BJ (cell line): Measurements from ENCODE around the gene NUAK2. TPM values are rescaled to one million over a fixed set of nuclear protein-coding genes. Genes with fewer than 3 reads are reported as not detected.
A peak's percentile ranks its signal among the peaks of the same experiment; 100 is the strongest.
"Not testable (repeated sequence)": the region's sequence is repeated elsewhere in the genome, so short reads cannot be mapped to it uniquely, and the experiment has no call there.

Experiments
- CTCF ChIA-PET: fragments of 350-600 bp; formaldehyde crosslinking; extraction: SDS; loops from one replicate; lab custom pipeline; 2021; ENCODE audit warnings: antibody characterized with exemption, inconsistent platforms; lab: Yijun Ruan, JAX
- POLR2A ChIA-PET: fragments of 300-600 bp; sonication (Branson Sonifier 250); formaldehyde crosslinking; extraction: SDS; loops from one replicate; lab custom pipeline; 2021; ENCODE audit warnings: antibody characterized with exemption; lab: Charles Lee
- DNase-seq: peaks from one replicate; pipeline ENCODE4 v3.0.0-alpha.2; 2011; ENCODE audit warnings: low read depth
- H3K27me3 ChIP-seq: 2 replicates; pipeline ENCODE4 v1.6.0; 2011; ENCODE audit warnings: low read length; ENCODE audit not compliant: control insufficient read depth, insufficient read depth
- H3K36me3 ChIP-seq: 2 replicates; pipeline ENCODE4 v1.5.1; 2011; ENCODE audit warnings: low read length; ENCODE audit not compliant: control insufficient read depth, insufficient read depth
- H3K4me3 ChIP-seq: 2 replicates; pipeline ENCODE4 v1.5.1; 2011; ENCODE audit warnings: low read depth, mild to moderate bottlenecking, control low read depth, low read length
- polyA minus RNA-seq: library from RNA; depleted of rRNA, polyadenylated mRNA; stranded (reverse); fragments of >200 nt; gene quantifications from 2 replicates; pipeline ENCODE4 v1.2.3, GENCODE V29; 2011; rRNA and poly(A)+ RNA removed
- polyA plus RNA-seq: library from polyadenylated mRNA; depleted of rRNA; stranded (reverse); fragments of >200 nt; gene quantifications from 2 replicates; pipeline ENCODE4 v1.2.3, GENCODE V29; 2011; rRNA removed
- TF ChIP-seq, protein P1 (sequence below): IDR thresholded peaks from 2 replicates; pipeline ENCODE4 v1.5.1; 2011; ENCODE audit warnings: low read depth, mild to moderate bottlenecking, control low read depth, inconsistent platforms, low read length, moderate library complexity; ENCODE audit not compliant: insufficient read depth

The NUAK2 gene
- polyA plus RNA-seq (3.4 and 5.8 TPM in 2 replicates), polyA minus RNA-seq (7.6 and 8.7 TPM in 2 replicates)

DNA sequence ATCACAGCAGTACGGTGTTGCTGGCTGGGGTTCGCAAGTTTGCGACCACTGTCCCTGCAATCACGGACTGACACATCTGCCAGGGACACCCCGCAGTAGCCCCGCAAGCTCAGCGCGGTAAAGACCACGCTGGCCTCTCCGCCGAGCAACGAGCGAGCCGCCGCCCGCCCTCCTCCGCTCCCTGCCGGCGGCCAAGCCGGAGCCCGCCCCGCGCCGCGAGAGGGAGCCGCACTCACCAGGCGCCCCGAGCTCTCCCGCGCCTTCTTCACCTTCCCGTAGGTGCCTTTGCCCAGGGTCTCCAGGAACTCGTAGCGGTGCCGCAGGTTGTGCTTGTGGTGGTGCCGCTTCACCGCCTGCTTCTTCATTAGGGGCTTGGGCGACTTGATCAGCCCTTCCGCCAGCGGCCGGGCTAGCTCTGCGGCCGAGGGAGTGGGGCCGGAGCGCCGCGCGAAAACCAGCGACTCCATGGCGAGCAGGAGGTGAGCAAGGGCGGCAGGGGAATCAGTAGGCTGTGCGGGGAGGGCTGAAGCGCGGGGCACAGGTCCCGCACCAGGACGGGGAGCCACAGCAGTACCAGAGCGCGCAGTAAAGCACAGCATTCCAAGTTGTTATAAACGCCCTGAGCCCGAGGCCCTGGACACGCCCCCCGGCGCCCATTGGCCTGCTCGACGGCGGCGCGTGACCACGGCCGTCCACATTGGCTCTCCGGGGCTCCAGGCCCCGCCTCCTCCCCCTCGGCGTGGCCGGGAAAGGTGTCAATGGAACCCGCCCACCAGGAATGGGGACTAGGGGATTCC lies at the start of gene NUAK2:
NUAK2 (minus strand) TSS at position 584 of the 797 bp plus-strand sequence; CDS start at position 467, 117 bp downstream.
- Histone ChIP-seq H3K27me3 (no peaks in the 10 kb centered on the region; the same call in 1 of the 2 replicates), H3K4me3 (peak within 1 kb of the TSS; percentile 84), H3K36me3 (no peaks in the 10 kb centered on the region)
- POLR2A ChIA-PET, result interaction anchor here (0.7 kb wide), 1 partner anchor 23 kb away, joined by 3 read pairs; no protein-coding TSS in a partner anchor
- no peak for DNase-seq
- CTCF ChIA-PET, result interaction anchor here (0.6 to 22.5 kb wide), 15 partner anchors 12 to 198 kb away, joined by 3 to 679 read pairs (median 4); no protein-coding TSS in a partner anchor
- TF ChIP-seq, protein P1, sequence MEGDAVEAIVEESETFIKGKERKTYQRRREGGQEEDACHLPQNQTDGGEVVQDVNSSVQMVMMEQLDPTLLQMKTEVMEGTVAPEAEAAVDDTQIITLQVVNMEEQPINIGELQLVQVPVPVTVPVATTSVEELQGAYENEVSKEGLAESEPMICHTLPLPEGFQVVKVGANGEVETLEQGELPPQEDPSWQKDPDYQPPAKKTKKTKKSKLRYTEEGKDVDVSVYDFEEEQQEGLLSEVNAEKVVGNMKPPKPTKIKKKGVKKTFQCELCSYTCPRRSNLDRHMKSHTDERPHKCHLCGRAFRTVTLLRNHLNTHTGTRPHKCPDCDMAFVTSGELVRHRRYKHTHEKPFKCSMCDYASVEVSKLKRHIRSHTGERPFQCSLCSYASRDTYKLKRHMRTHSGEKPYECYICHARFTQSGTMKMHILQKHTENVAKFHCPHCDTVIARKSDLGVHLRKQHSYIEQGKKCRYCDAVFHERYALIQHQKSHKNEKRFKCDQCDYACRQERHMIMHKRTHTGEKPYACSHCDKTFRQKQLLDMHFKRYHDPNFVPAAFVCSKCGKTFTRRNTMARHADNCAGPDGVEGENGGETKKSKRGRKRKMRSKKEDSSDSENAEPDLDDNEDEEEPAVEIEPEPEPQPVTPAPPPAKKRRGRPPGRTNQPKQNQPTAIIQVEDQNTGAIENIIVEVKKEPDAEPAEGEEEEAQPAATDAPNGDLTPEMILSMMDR, result peak; percentile 37; the same call in 1 of the 2 replicates

DNA sequence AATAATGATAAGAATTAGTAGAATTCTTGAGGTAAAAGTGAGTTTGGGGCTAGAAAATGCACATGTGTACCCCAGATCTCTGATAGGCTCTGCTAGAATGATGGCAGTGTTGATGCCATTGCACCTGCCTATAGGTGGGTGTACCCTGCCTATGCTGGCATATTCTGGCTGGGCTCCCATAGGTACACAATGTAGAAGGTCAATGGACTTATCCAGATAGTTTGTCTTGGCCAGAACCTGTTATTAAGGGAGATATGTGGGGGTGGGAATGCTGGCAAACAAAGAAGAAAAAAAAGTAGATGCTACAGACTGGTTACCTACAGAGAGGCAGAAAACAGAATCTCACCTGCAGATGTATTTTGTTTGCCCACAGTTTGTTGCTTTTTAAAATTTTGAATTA lies 49.2 kb upstream of the NUAK2 start:
- no peaks in the 10 kb centered on the region for H3K36me3 ChIP-seq
- TF ChIP-seq, protein P1, result no peak
- DNase-seq, result no peak
- POLR2A ChIA-PET, result no interaction called here
- peaks cover 1% of the 10 kb centered on the region for H3K27me3 ChIP-seq
- CTCF ChIA-PET, result interaction anchor here (1.0 to 2.5 kb wide), 3 partner anchors 16 to 154 kb away, joined by 3 to 10 read pairs (median 5); no protein-coding TSS in a partner anchor
- no peak overlapping the region for H3K4me3 ChIP-seq

DNA sequence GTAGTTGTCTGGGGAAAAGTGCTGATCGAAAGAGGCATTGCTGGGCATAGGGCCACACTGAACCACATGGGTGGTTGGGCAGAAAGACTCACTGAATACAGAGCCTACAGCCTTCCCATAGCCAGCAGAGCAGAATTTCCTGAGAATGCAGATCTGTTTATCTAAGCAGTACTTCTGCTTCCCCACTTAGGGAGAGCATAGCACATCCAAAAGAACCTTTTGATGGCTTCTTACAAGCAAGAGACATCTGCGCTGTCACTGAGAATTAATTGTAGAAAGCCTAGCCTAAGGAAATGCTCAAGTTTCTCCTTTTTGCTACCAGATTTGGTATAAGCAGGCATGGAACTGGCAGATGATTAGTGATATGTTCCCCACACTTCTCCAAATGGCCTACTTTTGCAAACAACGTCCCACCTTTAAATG lies 48.2 kb upstream of the NUAK2 start:
- DNase-seq, result no peak
- H3K27me3 ChIP-seq, result peaks cover 1% of the 10 kb centered on the region
- POLR2A ChIA-PET, result no interaction called here
- H3K36me3 ChIP-seq, result no peaks in the 10 kb centered on the region
- no peak overlapping the region for H3K4me3 ChIP-seq
- TF ChIP-seq, protein P1, result no peak
- CTCF ChIA-PET, result interaction anchor here (0.6 to 2.5 kb wide), 6 partner anchors 10 to 155 kb away, joined by 3 to 10 read pairs (median 4); no protein-coding TSS in a partner anchor

DNA sequence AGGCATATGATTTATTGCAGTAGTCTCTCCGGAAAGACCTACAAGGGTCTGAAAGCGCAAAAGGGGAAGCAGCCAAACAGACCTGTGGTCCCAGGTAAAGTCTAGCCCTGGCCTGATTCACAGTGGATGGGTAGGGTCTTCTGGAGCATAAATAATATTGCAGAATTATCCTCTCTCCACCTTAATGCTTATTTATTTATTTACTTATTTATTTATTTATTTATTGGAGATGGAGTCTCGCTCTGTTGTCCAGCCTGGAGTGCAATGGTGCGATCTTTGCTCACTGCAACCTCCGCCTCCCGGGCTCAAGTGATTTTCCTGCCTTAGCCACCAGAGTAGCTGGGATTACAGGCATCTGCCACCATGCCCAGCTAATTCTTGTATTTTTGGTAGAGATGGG lies 46.9 kb upstream of the NUAK2 start:
- H3K27me3 ChIP-seq, result peaks cover 1% of the 10 kb centered on the region
- TF ChIP-seq, protein P1, result no peak
- DNase-seq, result no peak
- H3K4me3 ChIP-seq, result no peak overlapping the region
- ChIA-PET CTCF (interaction anchor here (0.7 to 6.7 kb wide), 2 partner anchors 14 to 33 kb away, joined by 3 to 47 read pairs; no protein-coding TSS in a partner anchor), POLR2A (no interaction called here)
- H3K36me3 ChIP-seq, result no peaks in the 10 kb centered on the region

DNA sequence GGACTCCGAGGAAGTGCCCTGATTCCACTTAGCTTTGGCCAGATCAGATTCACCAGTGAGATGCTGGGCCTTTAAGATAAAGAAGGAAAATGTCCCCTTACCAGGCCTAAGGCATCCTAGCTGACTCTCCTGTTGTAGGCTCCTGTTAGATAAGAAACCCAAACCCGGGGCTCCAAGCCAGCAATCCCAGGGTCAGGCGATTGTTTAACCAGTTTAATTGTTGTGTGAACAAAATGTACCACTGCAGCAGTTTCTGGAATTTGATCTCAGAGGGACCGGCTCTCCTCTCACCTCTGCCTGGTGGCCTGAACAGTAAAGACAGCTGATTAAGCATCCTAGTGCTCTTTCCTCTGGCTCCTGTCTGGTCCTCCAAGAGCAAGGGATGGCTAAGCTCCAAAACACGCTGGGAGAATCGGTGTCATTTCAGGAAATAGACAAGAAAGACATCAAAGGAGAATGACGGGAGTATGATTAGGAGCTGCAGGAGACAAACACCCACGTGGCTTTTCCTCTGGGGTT lies 44.5 kb upstream of the NUAK2 start:
- Histone ChIP-seq H3K4me3 (no peak overlapping the region), H3K36me3 (no peaks in the 10 kb centered on the region), H3K27me3 (peaks cover 9% of the 10 kb centered on the region)
- DNase-seq, result no peak
- ChIA-PET CTCF (interaction anchor here (0.8 to 6.7 kb wide), 5 partner anchors 12 to 194 kb away, joined by 3 to 47 read pairs (median 4); no protein-coding TSS in a partner anchor), POLR2A (no interaction called here)
- TF ChIP-seq, protein P1, result no peak

DNA sequence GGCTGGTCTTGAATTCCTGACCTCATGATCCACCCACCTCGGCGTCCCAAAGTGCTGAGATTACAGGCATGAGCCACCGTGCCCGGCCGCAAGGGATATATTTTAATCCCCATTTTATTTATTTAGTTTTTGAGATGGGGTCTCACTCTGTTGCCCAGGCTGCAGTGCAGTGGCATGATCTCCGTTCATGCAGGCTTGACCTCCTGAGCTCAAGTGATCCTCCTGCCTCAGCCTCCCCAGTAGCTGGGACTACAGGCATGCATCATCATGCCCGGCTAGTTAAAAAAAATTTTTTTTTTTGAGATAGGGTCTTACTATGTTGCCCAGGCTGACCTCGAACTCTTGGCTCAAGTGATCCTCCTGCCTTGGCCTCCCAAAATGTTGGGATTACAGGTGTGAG lies 43.5 kb upstream of the NUAK2 start:
- CTCF ChIA-PET, result interaction anchor here (0.9 to 6.7 kb wide), 4 partner anchors 9 to 195 kb away, joined by 3 to 47 read pairs (median 4); no protein-coding TSS in a partner anchor
- H3K36me3 ChIP-seq, DNase-seq, H3K4me3 ChIP-seq, POLR2A ChIA-PET: not testable (repeated sequence)
- H3K27me3 ChIP-seq, result peaks cover 14% of the 10 kb centered on the region
